IPS-11a (cell line): ENCODE results near the gene LRRC41.

Source experiments
- H3K4me3 ChIP-seq: one replicate; pipeline ENCODE4 v1.5.1; 2013; ENCODE audit warnings: low read depth, low read length, control low read depth

LRRC41 gene

GRCh38 chr1:46288485-46289133, 14.8 kb downstream of the LRRC41 start:
- no peak overlapping the region for H3K4me3 ChIP-seq

GRCh38 chr1:46285730-46286477, 17.5 kb downstream of the LRRC41 start:
- no peak overlapping the region for H3K4me3 ChIP-seq

- H3K4me3 ChIP-seq: no peak overlapping the region
Measured at GRCh38 chr1:46284597-46285564, 18.5 kb downstream of the LRRC41 start.

GRCh38 chr1:46284058-46284457, 19.4 kb downstream of the LRRC41 start:
- H3K4me3 ChIP-seq: no peak overlapping the region

GRCh38 chr1:46281021-46281420, 22.4 kb downstream of the LRRC41 start:
- no peak overlapping the region for H3K4me3 ChIP-seq

- H3K4me3 ChIP-seq: no peak overlapping the region
Measured at GRCh38 chr1:46280092-46280491, 23.3 kb downstream of the LRRC41 start.

- no peak overlapping the region for H3K4me3 ChIP-seq
Measured at GRCh38 chr1:46278807-46279206, 24.6 kb downstream of the LRRC41 start.

GRCh38 chr1:46277658-46278373, 25.6 kb downstream of the LRRC41 start:
- no peak overlapping the region for H3K4me3 ChIP-seq

- H3K4me3 ChIP-seq: no peak overlapping the region
Measured at GRCh38 chr1:46275030-46275337, 28.4 kb downstream of the LRRC41 start.

GRCh38 chr1:46274225-46275029, 29.0 kb downstream of the LRRC41 start:
- H3K4me3 ChIP-seq: no peak overlapping the region

GRCh38 chr1:46268578-46268977, 34.8 kb downstream of the LRRC41 start:
- H3K4me3 ChIP-seq: no peak overlapping the region

- H3K4me3 ChIP-seq: no peak overlapping the region
Measured at GRCh38 chr1:46263146-46263545, 40.3 kb downstream of the LRRC41 start.

GRCh38 chr1:46262508-46262907, 40.9 kb downstream of the LRRC41 start:
- H3K4me3 ChIP-seq: no peak overlapping the region

- no peak overlapping the region for H3K4me3 ChIP-seq
Measured at GRCh38 chr1:46256523-46256922, 46.9 kb downstream of the LRRC41 start.

- H3K4me3 ChIP-seq: no peak overlapping the region
Measured at GRCh38 chr1:46254668-46255067, 48.7 kb downstream of the LRRC41 start.

GRCh38 chr1:46248122-46248920, 55.1 kb downstream of the LRRC41 start:
- peak overlapping the region; percentile 91 for H3K4me3 ChIP-seq

- H3K4me3 ChIP-seq: peak within 1 kb of the TSS; percentile 91
Measured at GRCh38 chr1:46247436-46248121, 55.8 kb downstream of the LRRC41 start, which contains the start of gene RAD54L. Gene RAD54L, plus strand, starts transcription at chr1:46247763. Its CDS starts 643 bp downstream, at chr1:46248406.

GRCh38 chr1:46246548-46247435, 56.6 kb downstream of the LRRC41 start:
- H3K4me3 ChIP-seq: peak overlapping the region; percentile 69
